Keratinocyte (primary cell): ENCODE data around the gene ZNF850.

Experiments used
- EZH2 ChIP-seq: IDR thresholded peaks from one replicate; pipeline ENCODE4 v1.6.1; 2012; ENCODE audit warnings: inconsistent platforms, mild to moderate bottlenecking, low read length, moderate library complexity
- TF ChIP-seq, protein P1 (sequence below), 3 experiments: IDR thresholded peaks in 1 of 3; conservative IDR thresholded peaks in 1 of 3; optimal IDR thresholded peaks in 1 of 3; 2 replicates in 2 of 3; 3 replicates in 1 of 3; pipeline versions ENCODE3 to v1.5.1; 2011; ENCODE audit warnings: low read length in 3 of 3, mild to moderate bottlenecking in 3 of 3, moderate library complexity in 2 of 3, control low read depth in 1 of 3, inconsistent platforms in 1 of 3; ENCODE audit not compliant: insufficient read depth in 2 of 3; ENCODE audit errors: extremely low read depth in 1 of 3

DNA sequence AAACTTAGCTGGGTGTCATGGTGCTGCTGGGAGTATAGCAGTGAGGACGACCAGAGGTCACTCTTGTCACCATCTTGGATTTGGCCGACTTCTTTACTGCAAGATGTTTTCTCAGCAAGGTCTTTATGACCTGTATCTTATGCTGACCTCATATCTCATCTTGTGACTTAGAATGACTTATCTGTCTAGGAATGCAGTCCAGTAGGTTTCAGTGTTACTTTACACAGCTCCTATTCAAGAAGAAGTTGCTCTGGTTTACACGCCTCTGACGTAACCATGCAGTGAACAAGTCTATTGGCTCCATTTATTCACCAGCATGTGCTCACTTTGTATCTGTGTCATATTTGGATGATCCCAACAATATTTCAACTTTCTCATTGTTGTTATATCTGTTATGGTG, 26.7 kb downstream of the ZNF850 start:
- TF ChIP-seq, protein P1, sequence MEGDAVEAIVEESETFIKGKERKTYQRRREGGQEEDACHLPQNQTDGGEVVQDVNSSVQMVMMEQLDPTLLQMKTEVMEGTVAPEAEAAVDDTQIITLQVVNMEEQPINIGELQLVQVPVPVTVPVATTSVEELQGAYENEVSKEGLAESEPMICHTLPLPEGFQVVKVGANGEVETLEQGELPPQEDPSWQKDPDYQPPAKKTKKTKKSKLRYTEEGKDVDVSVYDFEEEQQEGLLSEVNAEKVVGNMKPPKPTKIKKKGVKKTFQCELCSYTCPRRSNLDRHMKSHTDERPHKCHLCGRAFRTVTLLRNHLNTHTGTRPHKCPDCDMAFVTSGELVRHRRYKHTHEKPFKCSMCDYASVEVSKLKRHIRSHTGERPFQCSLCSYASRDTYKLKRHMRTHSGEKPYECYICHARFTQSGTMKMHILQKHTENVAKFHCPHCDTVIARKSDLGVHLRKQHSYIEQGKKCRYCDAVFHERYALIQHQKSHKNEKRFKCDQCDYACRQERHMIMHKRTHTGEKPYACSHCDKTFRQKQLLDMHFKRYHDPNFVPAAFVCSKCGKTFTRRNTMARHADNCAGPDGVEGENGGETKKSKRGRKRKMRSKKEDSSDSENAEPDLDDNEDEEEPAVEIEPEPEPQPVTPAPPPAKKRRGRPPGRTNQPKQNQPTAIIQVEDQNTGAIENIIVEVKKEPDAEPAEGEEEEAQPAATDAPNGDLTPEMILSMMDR (optimal IDR thresholded peaks at IDR 0.05 in 1 of 3, IDR thresholded peaks at IDR 0.05 in 1 of 3, conservative IDR thresholded peaks at IDR 0.05 in 1 of 3; ENCODE audit: extremely low read depth in 1 of 3, insufficient read depth in 2 of 3, low read length in 3 of 3) = no peak
- no peak for TF ChIP-seq EZH2
